ENCODE measurements around the gene GSTM5. TPM values are rescaled to one million over a fixed set of nuclear protein-coding genes. Genes with fewer than 3 reads are reported as not detected.

GSTM5 gene
- total RNA-seq, 1 experiment from 2014 or later: not detected

GRCh38 chr1:109722908-109723691 is 11.0 kb downstream of the GSTM5 start:
- H3K18ac ChIP-seq (ENCODE audit: insufficient read length, low read depth, low read length): no peak overlapping the region
- no peak overlapping the region for H2AK5ac ChIP-seq (ENCODE audit: insufficient read length, low read length)
- no peak overlapping the region for H2BK120ac ChIP-seq (ENCODE audit: low read depth, low read length, poor library complexity, severe bottlenecking)
- Mint-ChIP-seq H3K27ac (peak overlapping the region in 1 of 3 experiments; percentile 70; a peak in 1 of 7 replicates), H3K4me1 (peaks cover 7 to 8% of the 10 kb centered on the region in 2 experiments; a peak in 3 of 4 replicates), H3K4me3 (no peak overlapping the region), H3K9me3 (peaks cover 10 to 17% of the 10 kb centered on the region in 2 experiments), H3K36me3 (ENCODE audit: insufficient read depth in 1 of 3, low read depth in 3 of 3) (peaks cover 0 to 5% (median 4%) of the 10 kb centered on the region in 3 experiments; a peak in 4 of 7 replicates), H3K27me3 (ENCODE audit: low read depth) (peaks cover 5% of the 10 kb centered on the region)
- H3K4me1 ChIP-seq (ENCODE audit: insufficient read depth, low read length): no peaks in the 10 kb centered on the region
- H2BK15ac ChIP-seq (ENCODE audit: low read depth, low read length): no peak overlapping the region
- no peak overlapping the region for H3K23ac ChIP-seq (ENCODE audit: insufficient read length, low read depth, low read length)
- WGBS (ENCODE audit: extremely low coverage, insufficient read length, low lambda C conversion rate): no CpG with 5 or more reads among the region's 7 CpGs
- no peaks in the 10 kb centered on the region for H3K23me2 ChIP-seq (ENCODE audit: insufficient read length, low read depth, low read length, poor library complexity, severe bottlenecking)
- H4K91ac ChIP-seq (ENCODE audit: insufficient read length, low read depth, low read length): no peak overlapping the region
- no peak overlapping the region for H4K8ac ChIP-seq (replicated peaks; ENCODE audit: insufficient read length, low read depth, low read length)
- no peaks in the 10 kb centered on the region for H3K27me3 ChIP-seq (ENCODE audit: insufficient read depth, low read length)
- no peak overlapping the region for H3K56ac ChIP-seq (ENCODE audit: insufficient read length, low read depth, low read length)
- no peak overlapping the region for H3K27ac ChIP-seq (ENCODE audit: insufficient read length, low read depth, low read length)
- H2BK20ac ChIP-seq (ENCODE audit: low read depth, low read length, poor library complexity, severe bottlenecking): no peak overlapping the region
- no peaks in the 10 kb centered on the region for H4K20me1 ChIP-seq (ENCODE audit: control insufficient read depth, insufficient read depth, insufficient read length)
- H3K79me2 ChIP-seq (ENCODE audit: insufficient read depth, low read length): no peaks in the 10 kb centered on the region
- no peaks in the 10 kb centered on the region for H3K79me1 ChIP-seq (ENCODE audit: insufficient read depth, low read depth, low read length, poor library complexity, severe bottlenecking)
- no peak overlapping the region for H4K5ac ChIP-seq (ENCODE audit: insufficient read length, low read depth, low read length)
- peaks cover 11% of the 10 kb centered on the region for H3K9me3 ChIP-seq (ENCODE audit: control insufficient read depth, low read depth, low read length)
- no peak overlapping the region for H3K4ac ChIP-seq (ENCODE audit: low read depth, low read length)
- H3K4me2 ChIP-seq (ENCODE audit: insufficient read depth, insufficient read length, low read length): no peak overlapping the region
- H3K9ac ChIP-seq (ENCODE audit: extremely low read depth, insufficient read length, low read length): no peak overlapping the region
- no peak overlapping the region for H3T11ph ChIP-seq (ENCODE audit: low read length)
- H2BK12ac ChIP-seq (ENCODE audit: insufficient read length, low read depth, low read length): no peak overlapping the region
- no peak overlapping the region for H2BK5ac ChIP-seq (ENCODE audit: insufficient read length, low read length)
- no peak overlapping the region for H2AFZ ChIP-seq (ENCODE audit: low read length)
- no peak for DNase-seq
- TF ChIP-seq CTCF (conservative IDR thresholded peaks at IDR 0.05): no peak
- no peak overlapping the region for H3K14ac ChIP-seq (ENCODE audit: insufficient read depth, low read length)

Data from H9 (cell line).